Activated CD8-positive, alpha-beta memory T cell treated with anti-CD3 and anti-CD28 coated beads, Interleukin-2, amount 50 U/mL, for 4 hours (primary cell): ENCODE measurements around the gene SLC5A4.
"Not testable (repeated sequence)": the region's sequence is repeated elsewhere in the genome, so short reads cannot be mapped to it uniquely, and the experiment has no call there.

ENCODE experiments used
- DNase-seq: peaks from one replicate; pipeline ENCODE4 v3.0.0-alpha.2; 2020

Gene SLC5A4

DNA sequence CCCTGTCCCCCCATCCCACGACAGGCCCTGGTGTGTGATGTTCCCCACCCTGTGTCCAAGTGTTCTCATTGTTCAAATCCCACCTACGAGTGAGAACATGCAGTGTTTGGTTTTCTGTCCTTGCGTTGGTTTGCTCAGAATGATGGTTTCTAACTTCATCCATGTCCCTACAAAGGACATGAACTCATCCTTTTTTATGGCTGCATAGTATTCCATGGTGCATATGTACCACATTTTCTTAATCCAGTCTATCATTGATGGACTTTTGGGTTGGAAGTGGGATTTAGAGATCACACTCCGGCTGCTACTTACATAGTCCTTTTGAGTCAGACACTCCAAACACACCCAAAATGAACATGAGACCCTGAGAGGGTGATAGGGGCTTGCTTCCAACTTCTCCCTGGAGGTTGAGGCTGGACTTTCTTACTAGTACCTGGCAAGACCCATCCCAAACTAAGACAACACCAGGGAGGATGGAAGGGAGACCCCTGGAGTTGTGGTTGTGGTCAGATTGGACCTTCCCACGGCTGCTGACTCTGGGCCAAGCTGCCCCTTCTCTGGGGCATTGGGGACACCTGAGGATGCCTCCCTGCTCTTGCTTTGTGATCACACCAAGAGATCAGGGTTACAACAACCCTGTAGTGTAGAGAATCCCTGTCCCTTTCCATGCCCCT, 57.5 kb downstream of the SLC5A4 start:
- DNase-seq = not testable (repeated sequence)

DNA sequence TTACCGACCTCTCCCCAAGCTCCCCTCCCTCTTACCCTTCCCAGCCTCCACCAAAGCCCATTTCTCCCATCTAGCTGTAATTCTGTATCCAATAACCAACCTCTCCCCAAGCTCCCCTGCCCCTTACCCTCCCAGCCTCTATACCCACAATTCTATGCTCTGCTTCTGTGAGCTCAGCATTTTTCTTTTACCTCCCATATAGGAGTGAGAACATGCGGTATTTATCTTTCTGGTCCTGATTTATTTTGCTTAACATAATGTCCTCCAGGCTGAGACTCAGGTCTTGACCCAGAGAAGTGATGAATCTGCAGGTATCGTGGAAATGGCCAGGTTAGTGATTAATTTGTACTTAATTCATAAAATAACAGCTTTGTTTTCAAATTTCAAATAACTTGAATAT, 59.2 kb downstream of the SLC5A4 start:
- not testable (repeated sequence) for DNase-seq

DNA sequence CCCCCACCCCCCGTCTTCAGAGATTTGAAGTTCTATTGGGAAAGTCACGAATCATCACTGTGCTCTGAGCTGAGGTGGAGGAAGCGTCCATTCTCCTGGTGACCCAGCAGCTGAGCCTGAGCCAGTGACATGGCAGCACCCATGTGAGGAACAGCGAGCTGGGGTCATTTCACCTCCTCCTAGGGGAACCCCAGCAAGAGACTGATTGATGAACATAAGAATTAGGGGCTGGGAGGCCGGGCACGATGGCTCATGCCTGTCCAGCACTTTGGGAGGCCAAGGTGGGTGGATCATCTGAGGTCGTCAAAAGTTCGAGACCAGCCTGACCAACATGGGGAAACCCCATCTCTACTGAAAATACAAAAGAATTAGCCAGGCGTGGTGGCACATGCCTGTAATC, 61.8 kb downstream of the SLC5A4 start:
- DNase-seq = not testable (repeated sequence)

DNA sequence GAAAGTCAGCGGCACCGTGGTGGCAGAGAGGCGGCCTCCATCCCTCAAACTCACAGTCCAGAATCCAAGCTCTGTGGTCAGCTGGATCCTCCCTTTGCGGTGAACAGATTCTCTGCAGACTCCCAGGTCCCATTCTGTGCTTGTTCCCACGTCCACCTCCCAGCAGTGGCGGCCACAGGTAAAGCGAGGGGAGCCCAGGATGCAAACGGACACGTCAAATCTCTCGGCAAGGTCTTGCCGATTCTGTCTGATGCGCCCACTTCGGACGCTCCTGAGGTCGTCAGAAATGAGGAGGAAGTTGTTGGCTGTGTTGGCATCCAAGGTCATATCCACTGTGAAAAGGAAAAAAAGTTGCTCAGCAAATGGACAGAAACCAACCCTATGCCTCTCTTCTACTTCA, 64.1 kb downstream of the SLC5A4 start:
- not testable (repeated sequence) for DNase-seq

DNA sequence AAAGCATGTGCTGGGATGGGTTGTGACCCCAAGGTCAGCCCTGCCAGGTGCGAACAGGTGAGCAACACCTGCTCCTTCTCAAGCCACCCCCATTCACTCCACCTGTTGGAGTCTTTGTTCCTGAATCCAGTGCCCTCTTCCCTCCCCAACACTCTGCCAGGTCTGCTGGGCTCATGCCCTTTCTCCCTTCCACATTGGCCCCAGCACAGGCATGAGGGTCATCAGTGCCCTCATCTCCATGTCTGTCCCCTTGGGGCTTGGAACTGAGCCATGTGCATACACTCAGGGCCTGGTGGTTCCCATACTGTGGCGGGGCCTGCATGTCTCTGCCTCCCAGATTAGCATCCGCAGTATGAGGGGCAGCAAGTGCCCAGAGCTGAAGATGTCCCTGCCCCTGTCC, 69.3 kb downstream of the SLC5A4 start:
- no peak for DNase-seq

DNA sequence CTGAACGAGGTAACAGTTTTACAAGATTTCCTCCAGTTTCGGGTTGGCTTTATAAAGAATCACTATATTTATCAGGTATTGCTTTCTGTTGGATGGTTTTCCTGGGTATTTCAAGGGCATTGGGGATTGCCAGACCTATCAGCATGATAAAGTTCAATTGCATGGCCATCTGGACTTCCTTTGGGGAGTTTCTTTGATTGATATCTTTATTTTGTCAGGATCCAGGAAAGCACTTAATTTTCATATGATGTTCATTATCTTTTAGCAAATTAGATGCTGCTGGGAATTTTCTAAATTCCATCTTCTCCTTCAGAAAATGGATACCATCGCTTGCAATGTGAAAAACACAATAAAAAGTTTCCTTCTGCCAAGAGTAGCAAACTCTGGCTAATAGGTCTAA, 71.5 kb downstream of the SLC5A4 start:
- DNase-seq = no peak

DNA sequence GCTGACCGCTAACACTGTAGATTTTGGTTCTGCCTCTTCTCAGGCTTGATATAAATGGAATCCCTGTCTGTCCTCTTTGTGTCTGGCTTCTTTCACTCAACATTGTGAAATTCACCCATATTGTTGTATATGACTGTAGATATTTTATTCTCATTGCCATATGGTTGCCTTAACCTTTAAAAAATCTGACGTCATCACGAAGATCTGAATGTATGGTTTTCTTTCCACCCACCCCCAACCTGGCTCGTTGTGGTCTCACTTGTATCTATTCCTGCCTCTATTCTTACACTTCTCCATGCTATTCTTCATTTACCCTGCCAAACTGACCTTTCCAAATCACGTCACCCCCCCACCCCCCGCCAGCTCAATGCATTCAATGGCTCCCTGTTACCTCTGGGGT, 74.1 kb downstream of the SLC5A4 start:
- DNase-seq = no peak

DNA sequence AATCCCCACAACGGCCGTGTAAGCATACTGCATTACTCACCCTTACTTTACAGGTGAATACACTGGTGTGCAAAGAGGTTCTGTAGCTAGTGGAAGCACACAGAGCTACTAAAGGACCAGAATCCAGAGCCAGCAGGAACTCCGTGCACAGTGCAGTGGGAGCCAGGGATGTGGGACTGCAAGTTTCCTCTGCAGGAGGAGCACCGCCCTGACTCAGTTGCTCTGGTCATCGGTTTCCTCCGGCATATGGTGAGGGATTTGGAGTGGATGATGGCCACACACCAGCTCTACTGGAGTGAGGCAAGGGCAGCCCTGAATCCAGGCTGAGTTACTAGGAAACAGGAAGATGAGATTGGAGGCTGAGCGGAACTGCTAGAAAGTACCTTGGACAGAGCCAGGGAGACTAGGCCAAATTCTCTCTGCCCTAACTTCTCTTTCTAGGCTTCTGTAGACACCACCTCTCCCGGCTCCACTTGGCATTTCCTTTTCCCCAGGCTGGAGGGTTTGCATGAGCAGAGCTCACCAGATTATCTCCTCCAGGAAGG, 77.9 kb downstream of the SLC5A4 start:
- no peak for DNase-seq

DNA sequence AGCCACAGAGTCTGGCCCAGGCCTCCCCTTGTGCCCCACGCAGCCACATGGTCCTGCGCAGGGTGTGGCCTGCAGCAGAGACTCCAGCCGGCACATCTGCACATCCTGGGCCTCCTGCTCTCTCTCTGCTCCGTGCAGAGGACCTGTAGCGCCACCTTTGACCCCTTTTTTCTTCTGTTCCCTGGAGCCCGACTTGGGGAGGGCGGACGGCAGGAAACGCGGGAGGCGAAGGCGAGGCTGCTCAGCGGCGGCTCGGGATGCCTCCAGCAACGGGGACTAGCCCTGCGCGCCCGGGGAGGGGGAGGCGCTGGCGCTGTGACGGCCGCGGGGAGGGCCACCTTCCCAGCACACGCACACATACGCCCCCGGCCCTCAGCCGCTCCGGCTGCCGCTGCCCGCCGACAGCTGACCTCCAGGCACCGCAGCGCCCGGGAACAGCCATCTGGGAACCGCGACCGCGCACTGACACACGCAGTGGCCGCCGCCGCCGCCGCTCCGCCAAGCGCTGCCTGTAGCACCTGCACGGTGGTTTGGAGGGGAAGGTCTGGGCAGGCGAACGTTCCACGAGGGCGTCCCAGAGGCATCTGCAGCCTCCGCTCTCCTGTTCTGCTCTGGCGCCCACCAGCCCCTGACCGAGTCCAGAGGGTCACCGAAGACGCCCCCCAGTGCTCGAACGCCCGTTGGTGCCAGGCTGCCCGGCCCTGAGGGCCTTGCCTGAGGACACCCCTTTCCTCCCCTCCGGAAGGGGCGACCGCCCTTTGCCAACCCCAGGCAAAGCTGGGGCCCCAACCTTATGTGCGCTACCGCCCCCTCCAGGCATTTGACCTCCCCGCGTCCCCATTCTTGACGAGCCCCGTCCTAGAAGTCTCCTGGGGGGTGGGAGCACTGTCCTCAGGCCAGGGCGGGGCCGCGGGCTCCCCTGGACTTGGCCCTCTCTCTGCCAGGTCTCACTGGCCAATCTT, 79.2 kb downstream of the SLC5A4 start:
- DNase-seq = no peak

DNA sequence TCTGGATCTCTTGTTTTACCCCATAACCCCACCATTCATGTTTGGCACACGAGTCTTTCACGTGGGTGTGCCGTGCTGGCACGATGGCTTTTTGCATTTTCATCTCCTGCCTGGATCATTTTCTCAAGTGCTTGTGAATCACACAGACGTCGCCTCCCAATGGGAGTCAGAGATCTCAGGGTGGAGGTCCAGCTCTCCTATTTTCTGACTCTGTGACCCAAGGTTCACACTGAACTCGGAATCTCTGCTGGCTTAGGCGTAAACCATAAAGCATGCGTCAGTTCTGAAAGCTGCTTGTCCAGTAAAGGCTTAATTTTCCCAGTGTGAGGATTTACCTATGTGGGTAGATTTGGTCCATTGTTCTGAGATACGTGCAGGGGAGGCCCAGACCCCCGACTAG, 80.0 kb downstream of the SLC5A4 start:
- DNase-seq = no peak
